Esophagus muscularis mucosa (tissue), 3 donors: ENCODE data around the gene ADSS2.

Source experiments
- CTCF ChIP-seq, 3 experiments: fragments of 200-600 bp in 2 of 3; fragments of 450-650 bp in 1 of 3; sonication (generic) in 2 of 3; IDR thresholded peaks; one replicate each; pipeline ENCODE4 v1.5.1; 2017 to 2019; ENCODE audit warnings: antibody characterized with exemption in 3 of 3, mild to moderate bottlenecking in 2 of 3, moderate library complexity in 1 of 3
- POLR2A ChIP-seq: fragments of 450-650 bp; IDR thresholded peaks from one replicate; pipeline ENCODE4 v1.6.1; 2017; ENCODE audit warnings: antibody characterized with exemption, moderate library complexity, mild to moderate bottlenecking, low read depth

- no peak for TF ChIP-seq POLR2A
- TF ChIP-seq CTCF (IDR thresholded peaks at IDR 0.05) = no peak
Measured at GRCh38 chr1:244391761-244392160, 59.9 kb downstream of the ADSS2 start.
